Tibial nerve (tissue), 4 donors: ENCODE measurements around the gene TMEM72.

Experiments
- EP300 ChIP-seq, 2 donors: sonication (generic); formaldehyde crosslinking; IDR thresholded peaks; one replicate each; pipeline ENCODE4 v1.6.1; 2017; ENCODE audit warnings: antibody characterized with exemption in 2 of 2, mild to moderate bottlenecking in 1 of 2
- POLR2A ChIP-seq, 2 donors: fragments of 450-650 bp; IDR thresholded peaks; one replicate each; pipeline ENCODE4 v1.6.1; 2017; ENCODE audit warnings: antibody characterized with exemption in 2 of 2, mild to moderate bottlenecking in 2 of 2, moderate library complexity in 2 of 2
- TF ChIP-seq, protein P1 (sequence below), 5 experiments: fragments of 200-600 bp in 3 of 5; fragments of 450-650 bp in 2 of 5; sonication (generic) in 3 of 5; IDR thresholded peaks; one replicate each; pipeline ENCODE4 v1.5.1; 2016 to 2019; ENCODE audit warnings: antibody characterized with exemption in 5 of 5, mild to moderate bottlenecking in 3 of 5, moderate library complexity in 2 of 5

DNA sequence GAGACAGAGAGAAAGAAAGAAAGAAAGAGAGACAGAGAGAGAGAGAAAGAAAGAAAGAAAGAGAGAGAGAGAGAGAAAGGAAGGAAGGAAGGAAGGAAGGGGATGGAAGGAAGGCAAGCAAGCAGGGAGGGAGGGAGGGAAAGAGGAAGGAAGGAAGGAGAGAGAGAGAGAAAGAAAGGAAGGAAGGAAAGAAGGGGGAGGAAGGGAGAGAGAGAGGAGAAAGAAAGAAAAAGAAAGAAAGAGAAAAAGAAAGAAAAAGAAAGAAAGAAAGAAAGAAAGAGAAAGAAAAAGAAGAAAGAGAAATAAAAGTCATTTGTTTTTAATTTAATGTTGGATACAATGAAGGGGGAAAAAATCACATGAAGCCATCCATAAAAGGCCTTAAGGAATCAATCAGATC lies 43.8 kb downstream of the TMEM72 start:
- TF ChIP-seq, protein P1, sequence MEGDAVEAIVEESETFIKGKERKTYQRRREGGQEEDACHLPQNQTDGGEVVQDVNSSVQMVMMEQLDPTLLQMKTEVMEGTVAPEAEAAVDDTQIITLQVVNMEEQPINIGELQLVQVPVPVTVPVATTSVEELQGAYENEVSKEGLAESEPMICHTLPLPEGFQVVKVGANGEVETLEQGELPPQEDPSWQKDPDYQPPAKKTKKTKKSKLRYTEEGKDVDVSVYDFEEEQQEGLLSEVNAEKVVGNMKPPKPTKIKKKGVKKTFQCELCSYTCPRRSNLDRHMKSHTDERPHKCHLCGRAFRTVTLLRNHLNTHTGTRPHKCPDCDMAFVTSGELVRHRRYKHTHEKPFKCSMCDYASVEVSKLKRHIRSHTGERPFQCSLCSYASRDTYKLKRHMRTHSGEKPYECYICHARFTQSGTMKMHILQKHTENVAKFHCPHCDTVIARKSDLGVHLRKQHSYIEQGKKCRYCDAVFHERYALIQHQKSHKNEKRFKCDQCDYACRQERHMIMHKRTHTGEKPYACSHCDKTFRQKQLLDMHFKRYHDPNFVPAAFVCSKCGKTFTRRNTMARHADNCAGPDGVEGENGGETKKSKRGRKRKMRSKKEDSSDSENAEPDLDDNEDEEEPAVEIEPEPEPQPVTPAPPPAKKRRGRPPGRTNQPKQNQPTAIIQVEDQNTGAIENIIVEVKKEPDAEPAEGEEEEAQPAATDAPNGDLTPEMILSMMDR (IDR thresholded peaks at IDR 0.05) = no peak
- no peak for TF ChIP-seq POLR2A (IDR thresholded peaks at IDR 0.05)
- no peak for TF ChIP-seq EP300 (IDR thresholded peaks at IDR 0.05)
